ENCODE results near the gene DENND5B. TPM values are rescaled to one million over a fixed set of nuclear protein-coding genes. Genes with fewer than 3 reads are reported as not detected.

DENND5B gene
- 13.5 to 16.5 TPM (median 15.0 TPM) in 5 replicates for total RNA-seq (2022; extraction: Qiagen RNA extraction; ENCODE audit: low read depth)

DNA sequence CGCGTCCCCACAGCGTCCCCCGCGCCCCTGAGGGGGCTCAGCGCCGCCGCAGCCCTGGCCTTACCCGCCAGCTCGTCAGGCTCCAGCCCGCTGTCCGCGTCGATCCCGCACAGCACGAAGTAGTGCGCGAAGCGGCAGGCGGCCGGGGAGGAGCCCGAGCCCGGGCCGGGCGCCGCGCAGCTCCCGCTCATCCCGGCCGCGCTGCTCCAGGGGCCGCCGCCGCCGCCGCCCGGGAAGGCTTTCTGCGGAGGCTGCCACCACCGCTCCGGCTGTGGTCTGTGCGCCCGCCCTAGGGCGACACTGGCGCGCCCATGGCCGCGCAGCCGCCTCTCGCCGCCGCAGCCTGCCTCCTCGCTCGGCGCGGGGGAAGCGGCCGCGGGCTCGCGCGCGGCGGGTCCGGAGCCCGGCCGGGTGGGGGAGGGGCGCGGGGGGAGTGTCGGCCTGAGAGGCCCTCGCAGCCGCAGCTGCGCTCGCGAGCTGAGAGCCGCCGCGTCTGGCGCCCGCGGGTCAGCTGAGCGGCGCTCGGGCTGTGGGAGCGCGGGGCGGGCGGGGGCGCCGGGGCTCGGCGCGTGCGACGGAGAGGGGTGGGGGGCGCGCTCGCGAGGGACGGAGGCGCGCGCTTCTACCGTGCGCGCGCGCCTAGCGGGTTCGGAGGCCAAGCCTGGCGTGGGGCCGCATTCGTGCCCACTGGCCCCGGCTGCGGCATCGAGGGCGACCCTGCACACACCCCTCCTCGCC, at the start of gene DENND5B:
TSS of gene DENND5B (minus strand) at position 495 of the 738 bp plus-strand sequence. CDS start at position 191, 304 bp downstream.

Other genes starting within 250 kb of the DENND5B start
- 0.66 to 1.4 TPM (median 1.1 TPM) in 5 replicates for gene ETFBKMT, start 68.6 kb upstream of the DENND5B start, total RNA-seq (2022; extraction: Qiagen RNA extraction; ENCODE audit: low read depth)
- 11.3 to 13.0 TPM (median 12.2 TPM) in 5 replicates for gene AMN1, start 137.9 kb upstream of the DENND5B start, total RNA-seq (2022; extraction: Qiagen RNA extraction; ENCODE audit: low read depth)

All from A549 treated with CpdA at 1 μM for 4 hours (cell line).